ENCODE data around the gene ABCA4. TPM values are rescaled to one million over a fixed set of nuclear protein-coding genes. Genes with fewer than 3 reads are reported as not detected.

Gene ABCA4
- total RNA-seq, 1 donor from 2014 or later: 1.2 TPM

DNA sequence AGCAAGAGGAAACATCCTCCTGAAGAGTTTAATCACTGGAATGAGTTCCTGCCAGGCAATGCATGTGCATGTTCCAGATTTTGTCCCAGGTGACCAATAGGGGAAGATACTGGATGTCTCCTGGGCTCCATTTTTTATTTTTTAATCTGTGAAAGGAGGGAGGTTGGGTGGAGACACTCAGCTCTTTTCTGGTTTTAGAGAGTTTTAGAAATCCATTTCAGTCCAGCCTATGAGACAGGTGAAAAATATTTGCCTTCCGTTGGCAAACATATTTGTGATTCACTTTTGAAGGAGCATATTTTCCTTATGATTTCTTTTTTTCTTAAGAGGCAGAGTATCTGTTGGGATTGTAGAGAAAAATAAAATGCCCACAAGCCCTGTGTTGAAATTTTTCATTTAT, 70.7 kb downstream of the ABCA4 start:
- Histone ChIP-seq H3K4me1 (peaks cover 26% of the 10 kb centered on the region), H3K9me3 (ENCODE audit: low read depth) (no peaks in the 10 kb centered on the region), H3K4me3 (no peak overlapping the region), H4K20me1 (ENCODE audit: low read depth) (no peaks in the 10 kb centered on the region), H3K27me3 (no peaks in the 10 kb centered on the region), H3K27ac (no peak overlapping the region), H2AFZ (replicated peaks) (no peak overlapping the region), H3F3A (ENCODE audit: low read depth) (peaks cover 16% of the 10 kb centered on the region), H3K36me3 (no peaks in the 10 kb centered on the region), H3K4me2 (no peak overlapping the region), H3K79me2 (ENCODE audit: low read depth) (no peaks in the 10 kb centered on the region), H3K9ac (no peak overlapping the region)
- Mint-ChIP-seq H3K27me3 (ENCODE audit: insufficient read depth, low read depth) (peaks cover 3% of the 10 kb centered on the region), H3K36me3 (no peaks in the 10 kb centered on the region), H3K9me3 (no peaks in the 10 kb centered on the region), H3K4me3 (no peak overlapping the region), H3K27ac (no peak overlapping the region), H3K4me1 (peaks cover 25% of the 10 kb centered on the region)
- no peak for DNase-seq (ENCODE audit: low spot score)
- no peak for TF ChIP-seq CTCF (IDR thresholded peaks at IDR 0.05)
- no peak for TF ChIP-seq EZH2phosphoT487 (IDR thresholded peaks at IDR 0.05)
- no peak for TF ChIP-seq EZH2 (IDR thresholded peaks at IDR 0.05)

- Histone ChIP-seq H3K4me2 (no peak overlapping the region), H3K9ac (no peak overlapping the region)
These were observed 71.2 kb downstream of the ABCA4 start for GRCh38 chr1:94049791-94050190.

GRCh38 chr1:94048413-94049164, 72.4 kb downstream of the ABCA4 start:
- Histone ChIP-seq H3F3A (ENCODE audit: low read depth) (peaks cover 16% of the 10 kb centered on the region), H2AFZ (replicated peaks) (peak overlapping the region; percentile 34)

More at GRCh38 chr1:94049791-94050190, 71.2 kb downstream of the ABCA4 start:
- DNase-seq (ENCODE audit: low spot score): no peak
- Mint-ChIP-seq H3K27ac (no peak overlapping the region), H3K27me3 (ENCODE audit: insufficient read depth, low read depth) (peaks cover 3% of the 10 kb centered on the region), H3K4me3 (no peak overlapping the region), H3K36me3 (no peaks in the 10 kb centered on the region), H3K4me1 (peaks cover 25% of the 10 kb centered on the region), H3K9me3 (no peaks in the 10 kb centered on the region)
- Histone ChIP-seq H3K36me3 (no peaks in the 10 kb centered on the region), H3K27ac (no peak overlapping the region), H2AFZ (replicated peaks) (no peak overlapping the region), H3K79me2 (ENCODE audit: low read depth) (no peaks in the 10 kb centered on the region), H3K9me3 (ENCODE audit: low read depth) (no peaks in the 10 kb centered on the region), H3K27me3 (no peaks in the 10 kb centered on the region), H3F3A (ENCODE audit: low read depth) (peaks cover 16% of the 10 kb centered on the region), H3K4me1 (peaks cover 26% of the 10 kb centered on the region), H4K20me1 (ENCODE audit: low read depth) (no peaks in the 10 kb centered on the region), H3K4me3 (no peak overlapping the region)
- TF ChIP-seq CTCF (IDR thresholded peaks at IDR 0.05) (no peak), EZH2phosphoT487 (IDR thresholded peaks at IDR 0.05) (no peak), EZH2 (IDR thresholded peaks at IDR 0.05) (no peak)

More at GRCh38 chr1:94048413-94049164, 72.4 kb downstream of the ABCA4 start:
- no peaks in the 10 kb centered on the region for H3K9me3 Mint-ChIP-seq
- H3K4me1 ChIP-seq: peaks cover 26% of the 10 kb centered on the region
- H3K36me3 ChIP-seq: no peaks in the 10 kb centered on the region
- no peak overlapping the region for H3K9ac ChIP-seq
- peaks cover 29% of the 10 kb centered on the region for H3K4me1 Mint-ChIP-seq
- H3K27ac Mint-ChIP-seq: peak overlapping the region; percentile 93
- H3K27me3 Mint-ChIP-seq (ENCODE audit: insufficient read depth, low read depth): peaks cover 3% of the 10 kb centered on the region
- no peak overlapping the region for H3K4me3 Mint-ChIP-seq
- no peaks in the 10 kb centered on the region for H3K36me3 Mint-ChIP-seq
- no peaks in the 10 kb centered on the region for H3K79me2 ChIP-seq (ENCODE audit: low read depth)
- H3K27me3 ChIP-seq: no peaks in the 10 kb centered on the region
- peak overlapping the region; percentile 39 for H3K4me2 ChIP-seq
- DNase-seq (ENCODE audit: low spot score): peak; percentile 30
- H3K27ac ChIP-seq: no peak overlapping the region
- no peaks in the 10 kb centered on the region for H4K20me1 ChIP-seq (ENCODE audit: low read depth)
- no peaks in the 10 kb centered on the region for H3K9me3 ChIP-seq (ENCODE audit: low read depth)
- no peak overlapping the region for H3K4me3 ChIP-seq
- TF ChIP-seq CTCF (IDR thresholded peaks at IDR 0.05) (no peak), EZH2 (IDR thresholded peaks at IDR 0.05) (no peak), EZH2phosphoT487 (IDR thresholded peaks at IDR 0.05) (no peak)

Measured in neural progenitor cell (in vitro differentiated cells).